ENCODE results near the gene GEMIN5. TPM values are rescaled to one million over a fixed set of nuclear protein-coding genes. Genes with fewer than 3 reads are reported as not detected.

Gene GEMIN5
- total RNA-seq, 1 experiment from 2014 or later, result 29.5 TPM

GRCh38 chr5:154863291-154864080 is 74.5 kb downstream of the GEMIN5 start:
- no peak for TF ChIP-seq POLR2AphosphoS5 (IDR thresholded peaks at IDR 0.05; ENCODE audit: low read depth, low read length)
- TF ChIP-seq REST (IDR thresholded peaks at IDR 0.05; ENCODE audit: insufficient read depth in 1 of 2, low read depth in 2 of 2, low read length in 1 of 2), result no peak
- no peak for TF ChIP-seq SIN3A (IDR thresholded peaks at IDR 0.05; ENCODE audit: borderline replicate concordance, insufficient read depth, low read depth, low read length)
- no peak for TF ChIP-seq TCF7L2 (IDR thresholded peaks at IDR 0.05; ENCODE audit: low read depth, low read length)
- no peak for TF ChIP-seq CTCF (IDR thresholded peaks at IDR 0.05)
- in situ Hi-C loops (cut with HindIII; ENCODE audit: low pct_unique_long_range_greater_than_20kb, low sequenced_read_pairs), result no loop called here
- Histone ChIP-seq H3K4me1 (ENCODE audit: control insufficient read depth, insufficient read depth, low read length) (peaks cover 25% of the 10 kb centered on the region), H3K9me3 (ENCODE audit: control insufficient read depth, insufficient read depth, low read depth, low read length) (no peaks in the 10 kb centered on the region), H3K36me3 (ENCODE audit: control insufficient read depth, insufficient read depth, low read length) (peaks cover 7% of the 10 kb centered on the region), H3K4me3 (ENCODE audit: low read depth in 2 of 2, low read length in 2 of 2) (no peak overlapping the region), H3K27ac (ENCODE audit: low read length) (no peak overlapping the region), H3K27me3 (ENCODE audit: control insufficient read depth, insufficient read depth, low read length) (no peaks in the 10 kb centered on the region)
- intact Hi-C loops (cut with micrococcal nuclease; ENCODE audit: unreplicated experiment), result no loop called here
- POLR2A ChIA-PET, result no interaction called here
- CTCF ChIA-PET, result no interaction called here
- no TSS peak for BruUV-seq (replicated peaks)
- ATAC-seq, result no peak
- DNase-seq (ENCODE audit: low read depth, low spot score), result no peak

- Histone ChIP-seq H3K4me1 (ENCODE audit: control insufficient read depth, insufficient read depth, low read length) (peaks cover 25% of the 10 kb centered on the region), H3K4me3 (ENCODE audit: low read depth in 2 of 2, low read length in 2 of 2) (no peak overlapping the region), H3K36me3 (ENCODE audit: control insufficient read depth, insufficient read depth, low read length) (peaks cover 7% of the 10 kb centered on the region), H3K27me3 (ENCODE audit: control insufficient read depth, insufficient read depth, low read length) (no peaks in the 10 kb centered on the region), H3K27ac (ENCODE audit: low read length) (no peak overlapping the region), H3K9me3 (ENCODE audit: control insufficient read depth, insufficient read depth, low read depth, low read length) (no peaks in the 10 kb centered on the region)
- in situ Hi-C loops (cut with HindIII; ENCODE audit: low pct_unique_long_range_greater_than_20kb, low sequenced_read_pairs), result no loop called here
- DNase-seq (ENCODE audit: low read depth, low spot score), result no peak
- TF ChIP-seq TCF7L2 (IDR thresholded peaks at IDR 0.05; ENCODE audit: low read depth, low read length) (no peak), POLR2AphosphoS5 (IDR thresholded peaks at IDR 0.05; ENCODE audit: low read depth, low read length) (no peak), CTCF (IDR thresholded peaks at IDR 0.05) (no peak), REST (IDR thresholded peaks at IDR 0.05; ENCODE audit: insufficient read depth in 1 of 2, low read depth in 2 of 2, low read length in 1 of 2) (no peak), SIN3A (IDR thresholded peaks at IDR 0.05; ENCODE audit: borderline replicate concordance, insufficient read depth, low read depth, low read length) (no peak)
- ATAC-seq, result no peak
- ChIA-PET POLR2A (no interaction called here), CTCF (no interaction called here)
- intact Hi-C loops (cut with micrococcal nuclease; ENCODE audit: unreplicated experiment), result no loop called here
- no TSS peak for BruUV-seq (replicated peaks)
Measured at GRCh38 chr5:154862766-154863165, 75.2 kb downstream of the GEMIN5 start.

All from Panc1 (cell line).